ENCODE data around the gene THSD4.

The THSD4 gene

GRCh38 chr15:71784719-71785118, 669.4 kb downstream of the THSD4 start:
- no peak for DNase-seq (ENCODE audit: low read depth)

- no peak for DNase-seq (ENCODE audit: low read depth)
Observed at GRCh38 chr15:71785996-71786395, 670.7 kb downstream of the THSD4 start.

GRCh38 chr15:71786673-71787072, 671.4 kb downstream of the THSD4 start:
- DNase-seq (ENCODE audit: low read depth): no peak

GRCh38 chr15:71788646-71789579, 673.6 kb downstream of the THSD4 start:
- no peak for DNase-seq (ENCODE audit: low read depth)

GRCh38 chr15:71789616-71790015, 674.3 kb downstream of the THSD4 start:
- DNase-seq (ENCODE audit: low read depth): no peak

- no peak for DNase-seq (ENCODE audit: low read depth)
Observed at GRCh38 chr15:71790081-71790480, 674.8 kb downstream of the THSD4 start.

GRCh38 chr15:71791975-71792374, 676.7 kb downstream of the THSD4 start:
- no peak for DNase-seq (ENCODE audit: low read depth)

- DNase-seq (ENCODE audit: low read depth): peak; percentile 58
Observed at GRCh38 chr15:71792521-71792920, 677.2 kb downstream of the THSD4 start.

GRCh38 chr15:71798641-71799040, 683.4 kb downstream of the THSD4 start:
- DNase-seq (ENCODE audit: low read depth): no peak

GRCh38 chr15:71800190-71800589, 684.9 kb downstream of the THSD4 start:
- no peak for DNase-seq (ENCODE audit: low read depth)

- peak; percentile 43 for DNase-seq (ENCODE audit: low read depth)
Observed at GRCh38 chr15:71800835-71801745, 685.8 kb downstream of the THSD4 start.

GRCh38 chr15:71801935-71802655, 686.8 kb downstream of the THSD4 start:
- DNase-seq (ENCODE audit: low read depth): no peak

- no peak for DNase-seq (ENCODE audit: low read depth)
Observed at GRCh38 chr15:71802770-71803169, 687.5 kb downstream of the THSD4 start.

GRCh38 chr15:71804226-71804625, 689.0 kb downstream of the THSD4 start:
- DNase-seq (ENCODE audit: low read depth): no peak

- no peak for DNase-seq (ENCODE audit: low read depth)
Observed at GRCh38 chr15:71804695-71805470, 689.6 kb downstream of the THSD4 start.

GRCh38 chr15:71806452-71806931, 691.2 kb downstream of the THSD4 start:
- DNase-seq (ENCODE audit: low read depth): peak; percentile 11

GRCh38 chr15:71807125-71807629, 691.9 kb downstream of the THSD4 start:
- DNase-seq (ENCODE audit: low read depth): no peak

- no peak for DNase-seq (ENCODE audit: low read depth)
Observed at GRCh38 chr15:71807691-71808091, 692.4 kb downstream of the THSD4 start.

GRCh38 chr15:71808311-71809020, 693.2 kb downstream of the THSD4 start:
- no peak for DNase-seq (ENCODE audit: low read depth)

GRCh38 chr15:71809346-71809745, 694.1 kb downstream of the THSD4 start:
- no peak for DNase-seq (ENCODE audit: low read depth)

Data from HS-5 (cell line).